Endothelial cell (in vitro differentiated cells): Measurements from ENCODE around the gene MARCHF4. TPM values are rescaled to one million over a fixed set of nuclear protein-coding genes. Genes with fewer than 3 reads are reported as not detected.

Experiments
- DNase-seq: peaks from one replicate; pipeline ENCODE4 v3.0.0; 2021; ENCODE audit warnings: low spot score
- H3K27ac Mint-ChIP-seq: one replicate; pipeline ENCODE4 v1.8.0; 2021; ENCODE audit warnings: mixed read lengths, inconsistent platforms; ENCODE audit not compliant: unreplicated experiment
- H3K27me3 Mint-ChIP-seq: one replicate; pipeline ENCODE4 v1.8.0; 2021; ENCODE audit warnings: mild to moderate bottlenecking, moderate library complexity, mixed read lengths, inconsistent platforms; ENCODE audit not compliant: unreplicated experiment
- H3K36me3 Mint-ChIP-seq: one replicate; pipeline ENCODE4 v1.8.0; 2021; ENCODE audit warnings: mild to moderate bottlenecking, low read depth, mixed read lengths, inconsistent platforms; ENCODE audit not compliant: unreplicated experiment
- H3K4me1 Mint-ChIP-seq: one replicate; pipeline ENCODE4 v1.8.0; 2021; ENCODE audit warnings: mild to moderate bottlenecking, mixed read lengths, inconsistent platforms; ENCODE audit not compliant: unreplicated experiment
- H3K4me3 Mint-ChIP-seq: one replicate; pipeline ENCODE4 v1.8.0; 2021; ENCODE audit warnings: mild to moderate bottlenecking, mixed read lengths, inconsistent platforms; ENCODE audit not compliant: unreplicated experiment
- H3K9me3 Mint-ChIP-seq: one replicate; pipeline ENCODE4 v1.8.0; 2021; ENCODE audit warnings: mixed read lengths, inconsistent platforms; ENCODE audit not compliant: unreplicated experiment
- total RNA-seq: library from RNA; stranded (reverse); fragmentation: NEBNext Ultra II Directional; extraction: Animal tissue kit (Norgen Biotek cat#: 25700); gene quantifications from one replicate; pipeline ENCODE4 v1.2.1, GENCODE V29; 2021; ENCODE audit not compliant: unreplicated experiment
- TF ChIP-seq, protein P1 (sequence below): fragments of 200-600 bp; sonication (generic); IDR thresholded peaks from one replicate; pipeline ENCODE4 v1.5.0; 2021; ENCODE audit warnings: antibody characterized with exemption; ENCODE audit not compliant: unreplicated experiment

MARCHF4 gene
- total RNA-seq, 1 donor from 2014 or later, result 0.46 TPM

DNA sequence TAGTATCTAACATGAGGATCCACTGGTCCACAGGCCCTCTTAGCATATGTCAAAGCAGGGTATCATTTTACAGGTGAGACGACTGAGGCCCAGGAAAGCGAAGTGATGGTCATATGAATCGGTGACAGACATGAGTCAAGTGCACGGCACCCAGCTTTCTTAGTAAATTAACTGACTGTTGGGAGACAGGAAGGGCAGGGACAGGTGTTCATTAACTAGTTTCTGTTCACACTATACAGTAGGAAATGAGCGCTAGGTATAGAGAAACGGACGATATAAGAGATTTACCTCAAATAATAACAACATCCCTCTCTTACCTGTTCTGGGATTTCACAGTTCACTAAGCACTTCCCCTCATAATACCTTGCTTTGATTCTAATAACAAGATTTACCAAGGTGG lies 38.3 kb upstream of the MARCHF4 start:
- Mint-ChIP-seq H3K36me3 (no peaks in the 10 kb centered on the region), H3K27me3 (no peaks in the 10 kb centered on the region), H3K4me3 (no peak overlapping the region), H3K4me1 (peaks cover 20% of the 10 kb centered on the region), H3K9me3 (no peaks in the 10 kb centered on the region), H3K27ac (no peak overlapping the region)
- DNase-seq, result no peak
- TF ChIP-seq, protein P1, sequence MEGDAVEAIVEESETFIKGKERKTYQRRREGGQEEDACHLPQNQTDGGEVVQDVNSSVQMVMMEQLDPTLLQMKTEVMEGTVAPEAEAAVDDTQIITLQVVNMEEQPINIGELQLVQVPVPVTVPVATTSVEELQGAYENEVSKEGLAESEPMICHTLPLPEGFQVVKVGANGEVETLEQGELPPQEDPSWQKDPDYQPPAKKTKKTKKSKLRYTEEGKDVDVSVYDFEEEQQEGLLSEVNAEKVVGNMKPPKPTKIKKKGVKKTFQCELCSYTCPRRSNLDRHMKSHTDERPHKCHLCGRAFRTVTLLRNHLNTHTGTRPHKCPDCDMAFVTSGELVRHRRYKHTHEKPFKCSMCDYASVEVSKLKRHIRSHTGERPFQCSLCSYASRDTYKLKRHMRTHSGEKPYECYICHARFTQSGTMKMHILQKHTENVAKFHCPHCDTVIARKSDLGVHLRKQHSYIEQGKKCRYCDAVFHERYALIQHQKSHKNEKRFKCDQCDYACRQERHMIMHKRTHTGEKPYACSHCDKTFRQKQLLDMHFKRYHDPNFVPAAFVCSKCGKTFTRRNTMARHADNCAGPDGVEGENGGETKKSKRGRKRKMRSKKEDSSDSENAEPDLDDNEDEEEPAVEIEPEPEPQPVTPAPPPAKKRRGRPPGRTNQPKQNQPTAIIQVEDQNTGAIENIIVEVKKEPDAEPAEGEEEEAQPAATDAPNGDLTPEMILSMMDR, result no peak

DNA sequence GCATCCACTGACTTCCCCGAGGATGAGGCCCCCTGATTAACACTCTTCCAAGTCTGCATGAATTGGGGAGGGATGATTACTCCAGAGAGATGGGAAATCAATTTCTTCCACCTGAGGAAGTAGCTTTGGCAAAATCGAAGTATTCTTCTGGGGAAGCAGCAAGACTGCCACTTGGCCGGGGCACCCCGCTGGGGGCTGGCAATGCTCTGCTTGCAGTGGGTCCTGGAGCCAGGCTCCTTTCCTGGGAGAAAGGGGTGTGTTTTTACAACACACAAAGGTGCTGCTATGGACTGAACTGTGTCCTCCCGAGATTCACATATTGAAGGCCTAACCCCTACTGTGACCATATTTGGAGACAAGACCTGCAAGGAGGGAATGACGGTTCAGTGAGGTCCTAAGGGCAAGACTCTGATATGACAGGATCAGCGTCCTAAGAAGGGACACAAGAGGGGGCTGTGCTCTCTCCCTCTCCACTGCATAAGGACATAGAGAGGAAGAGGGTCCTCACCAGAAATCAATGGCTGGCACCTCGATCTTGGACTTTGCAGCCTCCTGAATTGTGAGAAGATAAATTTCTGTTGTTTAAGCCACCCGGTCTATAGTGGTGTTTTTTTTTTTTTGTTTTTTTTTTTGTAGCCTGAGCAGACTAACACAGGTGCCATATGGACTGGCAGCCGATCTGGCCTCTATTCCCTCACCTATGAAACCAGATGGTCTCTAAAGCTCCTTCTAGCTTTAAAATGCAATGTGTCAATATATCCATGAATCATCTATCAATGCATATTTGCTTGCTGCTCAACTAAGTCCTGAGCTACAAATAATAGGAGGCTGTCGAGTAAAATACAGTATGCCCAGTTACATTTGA lies 36.4 kb upstream of the MARCHF4 start:
- DNase-seq, result no peak
- Mint-ChIP-seq H3K36me3 (no peaks in the 10 kb centered on the region), H3K27ac (no peak overlapping the region), H3K4me1 (peaks cover 23% of the 10 kb centered on the region), H3K27me3 (peaks cover 3% of the 10 kb centered on the region), H3K9me3 (no peaks in the 10 kb centered on the region), H3K4me3 (no peak overlapping the region)
- TF ChIP-seq, protein P1, result no peak

DNA sequence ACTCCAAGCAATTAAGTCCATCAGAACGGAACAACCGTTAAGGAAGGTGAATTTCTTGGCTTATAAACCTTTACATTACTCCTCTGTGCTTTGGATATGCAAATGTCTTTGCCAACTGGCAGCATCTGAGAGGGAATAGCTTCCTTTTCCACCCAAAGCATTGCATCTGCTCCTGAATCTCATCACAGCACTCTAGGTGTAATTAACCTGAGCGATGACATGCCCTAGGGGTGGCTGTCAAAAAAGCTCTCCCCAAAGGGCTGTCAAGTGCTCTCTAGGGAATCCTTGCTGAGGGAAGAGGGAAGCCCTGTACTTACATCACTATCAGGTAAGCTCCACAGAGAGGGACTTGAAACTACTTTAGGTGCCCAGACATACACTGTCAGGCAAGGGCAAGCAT lies 34.5 kb upstream of the MARCHF4 start:
- Mint-ChIP-seq H3K4me1 (peaks cover 23% of the 10 kb centered on the region), H3K36me3 (no peaks in the 10 kb centered on the region), H3K9me3 (no peaks in the 10 kb centered on the region), H3K27ac (no peak overlapping the region), H3K4me3 (no peak overlapping the region), H3K27me3 (peaks cover 3% of the 10 kb centered on the region)
- no peak for DNase-seq
- TF ChIP-seq, protein P1, result no peak

DNA sequence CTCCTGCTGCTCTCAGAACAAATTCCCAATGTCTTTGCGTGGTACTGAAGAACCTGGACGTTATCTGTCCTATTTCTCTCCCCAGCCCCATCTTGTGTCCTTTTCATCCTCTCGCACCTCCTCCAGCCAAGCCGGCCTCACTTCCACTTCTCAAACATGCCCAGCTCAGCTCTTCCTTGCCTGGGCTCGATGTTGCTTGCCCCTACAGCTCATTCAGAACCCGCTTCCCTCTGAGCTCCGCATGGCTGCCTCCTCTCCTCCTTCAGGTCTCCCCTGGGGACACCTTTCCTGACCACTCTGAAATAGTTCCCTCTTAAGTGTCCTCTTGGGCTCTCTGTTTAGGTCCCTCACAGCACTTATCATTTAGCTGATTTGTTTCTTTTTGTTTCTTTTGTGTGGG lies 33.3 kb upstream of the MARCHF4 start:
- DNase-seq, result no peak

More for the DNA sequence above, 33.3 kb upstream of the MARCHF4 start:
- TF ChIP-seq, protein P1, result no peak
- H3K36me3 Mint-ChIP-seq, result no peaks in the 10 kb centered on the region
- no peak overlapping the region for H3K4me3 Mint-ChIP-seq
- H3K4me1 Mint-ChIP-seq, result peaks cover 18% of the 10 kb centered on the region
- no peak overlapping the region for H3K27ac Mint-ChIP-seq
- no peaks in the 10 kb centered on the region for H3K9me3 Mint-ChIP-seq
- peaks cover 3% of the 10 kb centered on the region for H3K27me3 Mint-ChIP-seq
